Testis (tissue), 2 donors: ENCODE results near the gene MAML3.

Source experiments
- POLR2A ChIP-seq: fragments of 450-650 bp; IDR thresholded peaks from one replicate; pipeline ENCODE4 v1.6.1; 2017; ENCODE audit warnings: antibody characterized with exemption, mild to moderate bottlenecking, moderate library complexity
- TF ChIP-seq, protein P1 (sequence below), 3 experiments: fragments of 450-650 bp in 2 of 3; fragments of 200-600 bp in 1 of 3; sonication (generic) in 1 of 3; IDR thresholded peaks; one replicate each; pipeline ENCODE4 v1.5.1; 2016 to 2019; ENCODE audit warnings: antibody characterized with exemption in 3 of 3, mild to moderate bottlenecking in 2 of 3, moderate library complexity in 1 of 3

DNA sequence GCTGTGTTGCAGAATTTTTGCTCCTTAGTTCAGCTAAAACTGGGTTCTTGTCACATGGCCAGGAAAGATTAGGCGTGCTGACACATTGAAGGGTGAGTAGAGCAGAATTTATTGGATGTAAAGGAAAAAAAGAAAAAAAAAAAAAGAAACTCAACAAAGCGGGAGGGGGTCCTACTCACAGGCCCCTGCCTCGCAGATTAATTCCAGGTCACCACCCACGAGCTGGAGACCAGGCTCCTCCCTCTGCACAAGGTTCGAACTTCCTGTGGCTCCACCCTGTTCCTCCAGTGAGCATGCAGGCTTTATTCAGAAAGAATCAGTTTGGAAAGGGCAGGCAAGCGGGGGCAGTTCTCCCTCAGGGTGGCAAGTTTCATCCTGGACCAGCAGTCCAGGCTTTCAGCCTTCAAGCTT lies 471.2 kb downstream of the MAML3 start:
- TF ChIP-seq, protein P1, sequence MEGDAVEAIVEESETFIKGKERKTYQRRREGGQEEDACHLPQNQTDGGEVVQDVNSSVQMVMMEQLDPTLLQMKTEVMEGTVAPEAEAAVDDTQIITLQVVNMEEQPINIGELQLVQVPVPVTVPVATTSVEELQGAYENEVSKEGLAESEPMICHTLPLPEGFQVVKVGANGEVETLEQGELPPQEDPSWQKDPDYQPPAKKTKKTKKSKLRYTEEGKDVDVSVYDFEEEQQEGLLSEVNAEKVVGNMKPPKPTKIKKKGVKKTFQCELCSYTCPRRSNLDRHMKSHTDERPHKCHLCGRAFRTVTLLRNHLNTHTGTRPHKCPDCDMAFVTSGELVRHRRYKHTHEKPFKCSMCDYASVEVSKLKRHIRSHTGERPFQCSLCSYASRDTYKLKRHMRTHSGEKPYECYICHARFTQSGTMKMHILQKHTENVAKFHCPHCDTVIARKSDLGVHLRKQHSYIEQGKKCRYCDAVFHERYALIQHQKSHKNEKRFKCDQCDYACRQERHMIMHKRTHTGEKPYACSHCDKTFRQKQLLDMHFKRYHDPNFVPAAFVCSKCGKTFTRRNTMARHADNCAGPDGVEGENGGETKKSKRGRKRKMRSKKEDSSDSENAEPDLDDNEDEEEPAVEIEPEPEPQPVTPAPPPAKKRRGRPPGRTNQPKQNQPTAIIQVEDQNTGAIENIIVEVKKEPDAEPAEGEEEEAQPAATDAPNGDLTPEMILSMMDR (IDR thresholded peaks at IDR 0.05) = no peak
- TF ChIP-seq POLR2A = no peak
